WTC11 (cell line): Measurements from ENCODE around the gene KLK15.

ENCODE experiments used
- ATF1 ChIP-seq: sonication (generic); formaldehyde crosslinking; IDR thresholded peaks from 2 replicates; pipeline ENCODE4 v1.8.1; 2023; ENCODE audit warnings: mild to moderate bottlenecking, moderate library complexity, missing genetic modification reagents
- CREB1 ChIP-seq: sonication (generic); formaldehyde crosslinking; IDR thresholded peaks from 2 replicates; pipeline ENCODE4 v1.8.0; 2023; ENCODE audit warnings: mild to moderate bottlenecking, missing genetic modification reagents
- FOXJ3 ChIP-seq: sonication (generic); formaldehyde crosslinking; IDR thresholded peaks from 2 replicates; pipeline ENCODE4 v1.9.0; 2021; ENCODE audit warnings: missing genetic modification reagents, mild to moderate bottlenecking, borderline replicate concordance
- FOXK1 ChIP-seq: sonication (generic); formaldehyde crosslinking; IDR thresholded peaks from 2 replicates; pipeline ENCODE4 v1.8.0; 2022; ENCODE audit warnings: mild to moderate bottlenecking, moderate library complexity, missing genetic modification reagents
- JUN ChIP-seq: sonication (generic); formaldehyde crosslinking; IDR thresholded peaks from 2 replicates; pipeline ENCODE4 v1.8.0; 2023; ENCODE audit warnings: mild to moderate bottlenecking, missing genetic modification reagents
- NFYB ChIP-seq: sonication (generic); formaldehyde crosslinking; conservative IDR thresholded peaks from 2 replicates; pipeline ENCODE4 v1.8.0; 2022; ENCODE audit warnings: low read depth, missing genetic modification reagents
- SP1 ChIP-seq: sonication (generic); formaldehyde crosslinking; conservative IDR thresholded peaks from 2 replicates; pipeline ENCODE4 v1.8.1; 2022; ENCODE audit warnings: missing genetic modification reagents
- ZNF219 ChIP-seq: sonication (generic); formaldehyde crosslinking; IDR thresholded peaks from 2 replicates; pipeline ENCODE4 v1.8.0; 2023; ENCODE audit warnings: missing genetic modification reagents, mild to moderate bottlenecking, borderline replicate concordance
- ZNF416 ChIP-seq: fragments of 250-450 bp; sonication (Bioruptor Pico); IDR thresholded peaks from 2 replicates; pipeline ENCODE4 v1.9.0; 2021; ENCODE audit warnings: mild to moderate bottlenecking, inconsistent platforms
- TF ChIP-seq, protein P1 (sequence below): fragments of 200-600 bp; IDR thresholded peaks from 2 replicates; pipeline ENCODE4 v1.8.0; 2022; ENCODE audit warnings: antibody characterized with exemption
- TF ChIP-seq, protein P2 (sequence below): sonication (generic); formaldehyde crosslinking; conservative IDR thresholded peaks from 2 replicates; pipeline ENCODE4 v1.8.1; 2023; ENCODE audit warnings: mild to moderate bottlenecking, low read depth, missing genetic modification reagents, moderate library complexity

DNA sequence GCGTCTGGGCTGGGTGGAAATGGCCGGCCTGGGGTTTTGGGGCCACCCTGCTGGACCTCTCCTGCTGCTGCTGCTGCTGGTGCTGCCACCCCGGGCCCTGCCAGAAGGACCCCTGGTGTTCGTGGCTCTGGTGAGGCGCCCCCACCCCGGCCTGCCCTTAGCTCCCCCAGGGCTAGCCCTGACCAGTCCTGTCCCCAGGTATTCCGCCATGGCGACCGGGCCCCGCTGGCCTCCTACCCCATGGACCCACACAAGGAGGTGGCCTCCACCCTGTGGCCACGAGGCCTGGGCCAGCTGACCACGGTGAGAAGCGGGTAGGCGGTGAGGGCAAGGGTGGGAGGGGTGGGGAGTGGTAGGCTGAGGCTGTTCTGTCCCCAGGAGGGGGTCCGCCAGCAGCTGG lies 43.0 kb downstream of the KLK15 start, which contains the start of gene ACP4:
- TF ChIP-seq, protein P1, sequence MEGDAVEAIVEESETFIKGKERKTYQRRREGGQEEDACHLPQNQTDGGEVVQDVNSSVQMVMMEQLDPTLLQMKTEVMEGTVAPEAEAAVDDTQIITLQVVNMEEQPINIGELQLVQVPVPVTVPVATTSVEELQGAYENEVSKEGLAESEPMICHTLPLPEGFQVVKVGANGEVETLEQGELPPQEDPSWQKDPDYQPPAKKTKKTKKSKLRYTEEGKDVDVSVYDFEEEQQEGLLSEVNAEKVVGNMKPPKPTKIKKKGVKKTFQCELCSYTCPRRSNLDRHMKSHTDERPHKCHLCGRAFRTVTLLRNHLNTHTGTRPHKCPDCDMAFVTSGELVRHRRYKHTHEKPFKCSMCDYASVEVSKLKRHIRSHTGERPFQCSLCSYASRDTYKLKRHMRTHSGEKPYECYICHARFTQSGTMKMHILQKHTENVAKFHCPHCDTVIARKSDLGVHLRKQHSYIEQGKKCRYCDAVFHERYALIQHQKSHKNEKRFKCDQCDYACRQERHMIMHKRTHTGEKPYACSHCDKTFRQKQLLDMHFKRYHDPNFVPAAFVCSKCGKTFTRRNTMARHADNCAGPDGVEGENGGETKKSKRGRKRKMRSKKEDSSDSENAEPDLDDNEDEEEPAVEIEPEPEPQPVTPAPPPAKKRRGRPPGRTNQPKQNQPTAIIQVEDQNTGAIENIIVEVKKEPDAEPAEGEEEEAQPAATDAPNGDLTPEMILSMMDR = no peak
- TF ChIP-seq JUN (CRISPR knock-in tag) (no peak), CREB1 (CRISPR knock-in tag) (no peak), FOXK1 (CRISPR knock-in tag) (no peak), SP1 (CRISPR knock-in tag) (no peak), ATF1 (CRISPR knock-in tag) (no peak), FOXJ3 (CRISPR knock-in tag) (no peak), NFYB (CRISPR knock-in tag) (no peak), ZNF219 (CRISPR knock-in tag) (no peak), ZNF416 (CRISPR knock-in tag) (no peak)
- TF ChIP-seq, protein P2, sequence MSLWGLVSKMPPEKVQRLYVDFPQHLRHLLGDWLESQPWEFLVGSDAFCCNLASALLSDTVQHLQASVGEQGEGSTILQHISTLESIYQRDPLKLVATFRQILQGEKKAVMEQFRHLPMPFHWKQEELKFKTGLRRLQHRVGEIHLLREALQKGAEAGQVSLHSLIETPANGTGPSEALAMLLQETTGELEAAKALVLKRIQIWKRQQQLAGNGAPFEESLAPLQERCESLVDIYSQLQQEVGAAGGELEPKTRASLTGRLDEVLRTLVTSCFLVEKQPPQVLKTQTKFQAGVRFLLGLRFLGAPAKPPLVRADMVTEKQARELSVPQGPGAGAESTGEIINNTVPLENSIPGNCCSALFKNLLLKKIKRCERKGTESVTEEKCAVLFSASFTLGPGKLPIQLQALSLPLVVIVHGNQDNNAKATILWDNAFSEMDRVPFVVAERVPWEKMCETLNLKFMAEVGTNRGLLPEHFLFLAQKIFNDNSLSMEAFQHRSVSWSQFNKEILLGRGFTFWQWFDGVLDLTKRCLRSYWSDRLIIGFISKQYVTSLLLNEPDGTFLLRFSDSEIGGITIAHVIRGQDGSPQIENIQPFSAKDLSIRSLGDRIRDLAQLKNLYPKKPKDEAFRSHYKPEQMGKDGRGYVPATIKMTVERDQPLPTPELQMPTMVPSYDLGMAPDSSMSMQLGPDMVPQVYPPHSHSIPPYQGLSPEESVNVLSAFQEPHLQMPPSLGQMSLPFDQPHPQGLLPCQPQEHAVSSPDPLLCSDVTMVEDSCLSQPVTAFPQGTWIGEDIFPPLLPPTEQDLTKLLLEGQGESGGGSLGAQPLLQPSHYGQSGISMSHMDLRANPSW (CRISPR knock-in tag) = no peak
